ENCODE results near the gene MRPL40.

Gene MRPL40

DNA sequence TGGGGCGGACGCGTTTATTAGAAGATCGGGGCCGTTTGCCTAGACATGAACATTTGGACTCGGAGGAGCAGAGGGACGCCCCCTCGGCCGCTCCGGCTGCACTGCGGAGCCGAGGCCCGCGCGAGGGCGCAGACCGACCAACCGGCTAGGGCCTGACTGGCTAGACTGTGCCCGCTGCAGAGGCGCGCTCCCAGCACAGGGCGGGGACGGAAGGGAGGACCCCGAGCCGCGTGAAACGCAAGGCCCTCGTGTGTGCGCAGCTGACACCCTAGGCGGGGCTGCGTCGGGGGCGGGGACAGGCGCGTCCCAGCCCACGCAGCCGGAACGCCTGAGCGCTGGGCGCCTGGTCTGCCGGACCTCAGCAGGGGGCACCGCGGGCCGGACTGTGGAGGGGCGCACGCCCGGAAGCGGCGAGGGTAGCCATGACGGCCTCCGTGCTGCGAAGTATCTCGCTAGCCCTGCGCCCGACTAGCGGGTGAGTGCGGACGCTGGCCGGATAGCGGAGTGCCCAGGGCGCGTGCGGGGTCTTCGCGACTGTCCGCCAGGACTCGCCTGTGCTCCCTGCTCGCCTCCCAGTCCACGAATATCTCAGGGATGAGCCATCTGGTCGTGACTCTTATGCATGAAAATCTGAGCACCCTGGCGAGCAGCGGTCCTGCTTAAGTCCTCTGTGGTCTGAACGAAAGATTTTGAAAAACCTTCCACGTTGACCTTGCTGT is at the start of gene MRPL40:
Gene MRPL40, plus strand, starts transcription at position 413 of the 719 bp plus-strand sequence. Its CDS starts 10 bp downstream, at position 423.
- no peak for DNase-seq (ENCODE audit: low read depth)

DNA sequence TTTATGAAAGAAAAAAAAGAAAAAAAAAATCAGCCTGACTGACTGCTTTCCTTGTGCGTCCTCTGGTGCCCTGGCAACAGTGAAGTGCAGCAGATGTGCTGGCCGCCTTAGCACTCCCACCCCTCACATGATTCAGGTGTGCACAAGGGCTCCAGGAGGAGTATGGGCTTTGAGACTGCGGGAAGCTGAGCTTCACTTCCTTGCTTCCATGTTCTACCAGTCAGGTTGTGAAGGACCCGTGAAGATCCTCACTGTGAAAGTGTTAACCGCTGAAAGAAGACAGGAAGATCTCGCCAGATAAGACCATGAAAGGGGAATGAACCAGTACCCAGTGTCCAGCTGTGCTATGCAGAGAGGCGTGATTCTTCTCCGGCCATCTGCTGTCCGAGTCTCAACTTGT is 49.1 kb upstream of the MRPL40 start:
- no peak for DNase-seq (ENCODE audit: low read depth)

DNA sequence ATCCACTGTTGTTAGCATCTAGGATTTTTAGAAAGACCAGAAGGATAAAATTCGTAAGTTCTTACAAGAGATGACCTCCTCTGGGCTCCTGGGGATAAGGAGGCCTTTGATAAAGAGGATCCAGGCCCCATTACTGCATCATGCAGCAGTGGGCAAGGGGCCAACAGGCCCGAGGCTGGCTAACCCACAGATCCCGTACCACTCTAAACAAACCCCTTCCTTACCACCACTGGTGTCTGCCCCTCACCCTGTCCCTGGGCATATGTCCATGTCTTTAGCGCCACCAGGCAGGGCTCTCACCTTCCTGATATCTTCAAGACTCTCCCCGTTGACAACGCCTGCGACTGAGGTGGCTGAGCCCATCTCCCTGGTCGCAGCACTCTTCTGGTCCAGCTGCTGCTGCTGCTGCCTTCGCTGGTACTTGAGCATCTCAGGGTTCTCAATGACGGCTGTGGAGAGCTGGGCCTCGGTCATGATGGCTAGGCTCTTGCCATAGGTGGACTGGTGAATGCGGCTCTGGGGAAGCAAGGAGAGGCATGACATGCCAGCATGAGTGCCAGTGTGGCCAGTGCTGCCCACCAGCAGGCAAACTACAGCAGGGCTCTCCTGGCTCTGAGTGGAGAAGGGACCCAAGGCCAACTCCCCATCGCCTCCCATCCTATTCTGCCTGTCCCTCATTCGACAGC is 47.0 kb upstream of the MRPL40 start:
- DNase-seq (ENCODE audit: low read depth) = no peak

DNA sequence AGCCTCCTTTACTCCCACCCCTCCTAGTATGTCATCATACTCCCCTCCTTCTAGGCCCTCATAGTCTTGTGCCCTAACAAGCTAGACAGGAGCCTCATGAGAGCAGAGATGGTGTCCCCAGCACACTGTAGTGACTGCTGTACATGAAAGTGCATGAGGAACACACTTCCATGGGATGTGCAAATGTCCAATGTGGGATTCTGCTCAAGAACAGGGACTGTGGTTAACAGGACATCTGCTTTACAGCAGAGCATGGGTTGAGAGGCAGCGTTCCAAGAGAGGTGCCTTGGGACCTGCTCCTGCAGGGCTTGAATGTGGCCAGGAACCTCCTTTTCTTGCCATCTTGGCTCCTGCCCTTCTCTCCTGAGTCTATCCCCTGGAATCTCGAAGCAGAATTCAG is 46.1 kb upstream of the MRPL40 start:
- DNase-seq (ENCODE audit: low read depth) = no peak

DNA sequence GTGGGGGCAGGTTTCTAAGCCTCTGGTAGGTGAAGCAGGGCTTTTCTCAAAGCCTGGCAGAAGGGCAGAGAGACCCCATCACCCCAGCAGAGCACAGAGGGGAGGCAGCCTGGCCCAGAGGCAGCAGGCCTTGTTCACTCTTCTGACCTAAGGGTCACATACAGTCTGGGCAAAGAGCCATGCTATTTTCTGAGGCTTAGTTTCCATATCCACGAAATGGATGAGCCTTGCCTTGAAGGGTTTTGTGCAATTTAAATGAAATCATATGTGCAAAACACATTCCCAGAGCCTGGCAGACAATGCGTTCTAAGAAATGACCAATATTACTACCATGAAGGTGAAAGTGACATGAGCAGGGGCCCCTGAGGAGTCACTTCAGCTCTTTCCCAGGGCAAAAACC is 45.3 kb upstream of the MRPL40 start:
- DNase-seq (ENCODE audit: low read depth) = no peak

DNA sequence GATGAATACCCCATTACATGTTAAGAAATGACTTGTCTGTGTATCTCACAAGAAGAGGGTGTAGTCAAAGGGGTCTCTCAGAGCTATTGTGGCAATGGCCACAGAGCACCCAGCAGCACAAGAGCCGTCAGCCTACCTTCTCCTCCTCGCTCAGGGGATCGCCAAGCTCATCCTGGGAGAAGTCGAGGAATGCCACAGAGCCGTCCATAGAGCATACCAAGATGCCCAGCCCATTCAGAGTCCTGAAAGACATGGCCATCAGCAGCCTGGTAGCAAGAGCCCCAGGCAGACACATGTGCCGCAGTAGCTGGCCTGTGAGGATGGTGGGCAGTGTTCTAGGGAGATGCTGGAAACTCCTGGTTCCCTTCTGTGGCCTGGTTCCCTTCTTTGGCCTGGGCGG is 44.8 kb upstream of the MRPL40 start:
- DNase-seq (ENCODE audit: low read depth) = no peak

DNA sequence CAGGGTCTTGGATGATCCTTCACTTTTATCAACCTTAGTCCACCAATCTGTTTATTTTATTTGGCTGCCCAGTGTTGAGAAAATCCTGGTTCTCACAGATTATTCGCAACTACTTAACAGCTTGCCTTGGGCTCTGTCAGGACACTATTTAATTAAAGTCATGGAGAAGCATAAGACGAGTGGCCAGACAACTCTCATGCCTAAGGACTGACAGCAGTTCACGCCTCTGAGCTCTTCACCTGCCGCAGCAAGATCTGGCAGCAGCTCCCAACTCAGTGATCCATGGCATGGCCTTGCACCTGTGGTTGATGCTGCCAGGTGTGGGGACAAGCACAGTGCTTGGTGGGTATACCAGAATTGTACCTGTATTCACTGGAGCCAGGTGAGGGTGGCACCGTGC is 38.6 kb upstream of the MRPL40 start:
- DNase-seq (ENCODE audit: low read depth) = no peak

DNA sequence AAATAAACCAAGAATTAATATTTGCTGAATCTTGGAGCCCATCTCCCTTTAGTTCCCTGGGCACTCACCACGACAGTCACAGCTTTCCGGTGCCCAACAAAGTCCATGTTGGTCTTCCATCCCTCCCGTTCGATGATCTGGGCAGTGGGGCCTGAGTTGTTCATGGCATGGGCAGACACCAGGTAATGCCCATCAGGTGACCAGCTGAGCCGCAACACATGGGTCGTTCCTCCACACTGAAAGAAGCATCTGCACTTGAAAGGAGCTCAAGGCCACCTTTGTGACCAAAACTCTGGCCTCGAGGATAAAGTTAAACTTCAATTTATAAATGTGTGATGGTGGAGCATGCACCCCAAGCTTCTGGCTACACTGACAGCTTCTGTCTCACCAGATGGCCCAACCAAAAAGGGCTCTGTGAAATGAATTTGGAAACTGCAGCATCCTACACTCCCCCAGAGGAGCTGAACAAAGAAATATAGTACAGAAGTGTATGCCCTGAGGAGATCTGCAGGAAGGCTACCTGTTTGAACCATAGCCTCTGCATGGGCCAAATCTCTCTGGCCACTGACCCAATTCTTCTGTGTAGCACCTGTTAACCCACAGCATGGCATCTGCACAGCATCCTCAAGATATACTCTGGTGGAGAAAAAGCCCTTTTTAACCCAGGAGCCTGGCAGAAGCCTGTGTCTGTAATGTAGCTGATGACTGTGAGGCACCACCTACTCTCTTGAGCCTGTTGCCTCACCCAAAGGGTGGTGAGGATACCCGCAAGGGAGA is 37.9 kb upstream of the MRPL40 start:
- no peak for DNase-seq (ENCODE audit: low read depth)

DNA sequence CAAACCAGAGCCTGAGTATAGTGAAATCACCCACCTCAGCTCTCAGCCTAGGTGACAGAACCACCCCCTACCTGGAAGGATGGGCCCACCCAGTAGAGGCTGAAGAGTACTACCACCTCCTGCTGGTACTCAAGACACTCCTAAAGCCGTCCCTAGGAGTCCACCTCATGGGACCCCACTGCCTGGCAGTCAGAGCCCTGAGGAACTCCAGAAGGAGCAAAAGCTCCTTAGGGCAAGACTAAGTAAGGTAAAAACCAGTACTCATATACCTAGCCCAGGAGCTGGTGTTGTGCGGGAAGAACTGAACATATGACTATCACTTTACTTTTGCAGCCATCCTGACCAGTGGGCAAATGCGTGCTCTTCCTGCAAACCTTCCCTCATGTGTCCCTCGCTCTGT is 37.1 kb upstream of the MRPL40 start:
- DNase-seq (ENCODE audit: low read depth) = no peak

DNA sequence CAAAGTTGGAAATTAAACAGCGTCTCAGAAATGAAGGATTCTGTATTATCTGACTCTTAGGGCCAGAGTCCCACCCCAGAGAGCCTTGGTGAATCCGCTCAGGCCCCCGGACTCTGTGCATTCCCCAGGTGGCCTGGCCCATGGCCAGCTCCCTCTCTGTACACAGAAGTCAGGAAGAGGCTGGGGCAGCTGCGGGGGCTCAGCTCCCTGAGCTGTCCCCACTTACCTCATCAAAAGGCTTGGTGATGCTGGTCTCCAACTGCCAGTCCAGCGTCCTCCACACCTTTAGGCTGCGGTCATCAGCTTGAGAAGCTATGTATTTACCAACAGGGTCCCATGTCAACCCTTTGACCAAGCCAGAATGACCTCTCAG is 35.8 kb upstream of the MRPL40 start:
- DNase-seq (ENCODE audit: low read depth) = no peak

DNA sequence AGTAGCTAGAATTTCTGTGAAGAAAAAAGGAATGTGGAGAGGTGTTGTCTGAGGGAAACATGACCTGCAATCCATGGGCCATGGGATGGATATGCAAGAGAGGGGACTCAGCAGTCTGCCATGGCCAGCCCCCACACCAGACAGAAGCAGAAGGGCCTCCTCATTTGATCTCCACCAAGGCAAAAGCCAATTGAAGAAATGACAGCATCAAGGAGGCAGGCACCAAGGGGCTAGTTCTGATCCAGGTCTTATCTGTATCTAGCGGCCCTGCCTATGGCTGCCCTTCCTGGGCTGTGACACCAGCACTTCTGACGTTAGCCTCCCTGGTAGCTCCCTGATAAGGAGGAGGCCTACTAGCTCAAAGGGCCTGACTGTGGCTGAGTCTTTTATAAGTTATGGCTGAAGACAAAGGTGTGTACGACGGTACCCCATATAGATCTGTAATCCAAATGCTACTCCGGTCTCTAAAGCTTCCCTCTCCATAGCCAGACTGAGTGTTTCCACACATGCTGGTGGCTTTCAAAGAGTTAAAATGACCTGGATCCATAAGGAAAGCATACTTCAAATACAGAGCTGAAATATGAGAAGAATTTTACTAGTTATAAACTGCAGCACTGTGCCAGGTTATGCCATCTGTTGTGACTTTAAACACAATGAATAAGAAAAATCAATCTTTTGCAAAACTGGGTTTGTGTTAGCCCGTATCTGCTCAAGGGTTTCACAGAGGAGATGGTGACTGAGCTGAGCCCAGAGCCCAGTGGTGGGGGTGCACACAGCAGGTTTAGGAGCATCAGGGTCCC is 35.2 kb upstream of the MRPL40 start:
- no peak for DNase-seq (ENCODE audit: low read depth)

DNA sequence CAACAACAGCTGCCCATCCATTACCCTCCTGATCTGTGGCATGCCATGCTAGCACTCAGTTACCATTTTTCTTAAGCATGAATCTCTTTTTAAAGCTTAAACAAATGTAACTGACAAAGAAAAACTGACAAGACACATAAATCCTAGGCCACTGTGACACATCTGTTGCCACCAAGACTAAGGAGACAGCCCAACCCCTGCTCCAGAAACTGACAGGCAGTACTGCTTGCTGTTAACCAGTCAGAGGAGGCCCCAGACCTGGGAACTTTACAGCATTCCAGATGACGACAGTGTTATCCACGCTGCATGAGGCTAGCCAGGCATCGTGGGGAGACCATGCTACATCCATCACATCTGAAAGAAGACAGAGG is 34.6 kb upstream of the MRPL40 start:
- no peak for DNase-seq (ENCODE audit: low read depth)

DNA sequence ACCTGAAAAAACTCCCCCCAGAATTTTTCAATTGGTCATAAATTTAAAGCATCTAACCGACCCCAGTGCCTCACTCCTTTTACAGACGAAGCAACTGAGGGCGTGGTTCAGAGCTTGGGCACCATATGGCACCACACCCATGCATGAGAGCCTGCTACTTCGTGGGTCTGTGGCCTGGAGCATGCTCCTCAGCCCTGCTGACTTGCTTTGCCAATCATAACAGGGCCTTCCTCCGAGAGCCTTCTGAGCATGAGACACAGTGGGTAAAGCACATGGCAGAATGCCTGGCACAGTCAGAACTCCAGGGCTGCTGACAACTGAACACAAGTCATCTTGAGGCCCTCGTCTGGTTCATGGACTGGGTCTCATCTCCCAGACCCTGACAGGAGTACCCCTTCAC is 34.1 kb upstream of the MRPL40 start:
- DNase-seq (ENCODE audit: low read depth) = no peak

DNA sequence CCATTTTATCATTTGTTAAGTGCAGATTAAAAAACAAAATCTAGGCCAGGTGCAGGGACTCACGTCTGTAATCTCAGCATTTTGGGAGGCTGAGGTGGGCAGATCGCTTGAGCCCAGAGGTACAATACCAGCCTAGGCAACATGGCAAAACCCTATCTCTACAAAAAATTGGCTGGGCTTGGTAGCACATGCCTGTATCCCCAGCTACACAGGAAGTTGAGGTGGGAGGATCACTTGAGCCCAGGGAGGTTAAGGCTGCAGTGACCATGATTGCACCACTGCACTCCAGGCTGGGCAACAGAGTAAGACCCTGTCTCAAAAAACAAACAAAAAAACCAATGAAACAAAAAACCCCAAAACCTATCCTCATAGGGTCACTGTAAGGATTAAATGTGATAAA is 33.7 kb upstream of the MRPL40 start:
- no peak for DNase-seq (ENCODE audit: low read depth)

DNA sequence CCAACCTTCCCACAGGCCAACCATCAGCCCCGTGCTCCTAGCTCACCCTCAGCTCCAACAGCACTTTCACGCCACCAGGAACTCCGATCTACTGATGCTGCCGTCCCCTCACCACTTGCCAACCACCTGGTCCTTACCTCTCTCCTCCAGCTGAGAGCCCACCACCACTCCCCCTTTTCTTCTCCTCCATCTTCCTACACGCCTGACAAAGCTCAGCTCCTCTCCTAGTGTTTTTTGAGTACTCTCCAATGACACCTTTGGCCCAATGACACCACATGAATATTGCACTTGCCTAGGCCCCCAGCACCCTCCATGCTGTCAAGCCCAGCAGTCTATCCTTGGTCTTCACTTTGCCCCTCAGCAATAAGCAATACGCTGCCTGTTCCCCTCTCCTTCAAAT is 31.5 kb upstream of the MRPL40 start:
- no peak for DNase-seq (ENCODE audit: low read depth)

DNA sequence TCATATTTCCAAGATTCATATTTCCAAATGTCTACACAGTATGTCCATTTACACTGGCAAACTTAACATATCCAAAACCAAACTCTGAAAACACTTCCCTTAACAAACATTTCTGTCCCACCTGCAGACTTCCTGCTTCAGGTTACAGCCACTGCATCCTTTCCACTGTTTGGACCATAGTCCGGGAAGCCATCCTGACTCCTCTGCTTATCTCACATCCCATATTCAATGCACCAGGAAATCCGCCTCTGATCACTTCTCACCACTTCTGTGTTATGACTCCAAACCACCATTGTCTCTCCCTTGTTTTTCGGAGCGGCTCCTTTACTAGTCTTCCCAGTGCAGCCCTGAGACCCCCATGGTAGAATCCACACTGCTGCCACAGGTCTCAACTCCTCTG is 30.9 kb upstream of the MRPL40 start:
- DNase-seq (ENCODE audit: low read depth) = no peak

DNA sequence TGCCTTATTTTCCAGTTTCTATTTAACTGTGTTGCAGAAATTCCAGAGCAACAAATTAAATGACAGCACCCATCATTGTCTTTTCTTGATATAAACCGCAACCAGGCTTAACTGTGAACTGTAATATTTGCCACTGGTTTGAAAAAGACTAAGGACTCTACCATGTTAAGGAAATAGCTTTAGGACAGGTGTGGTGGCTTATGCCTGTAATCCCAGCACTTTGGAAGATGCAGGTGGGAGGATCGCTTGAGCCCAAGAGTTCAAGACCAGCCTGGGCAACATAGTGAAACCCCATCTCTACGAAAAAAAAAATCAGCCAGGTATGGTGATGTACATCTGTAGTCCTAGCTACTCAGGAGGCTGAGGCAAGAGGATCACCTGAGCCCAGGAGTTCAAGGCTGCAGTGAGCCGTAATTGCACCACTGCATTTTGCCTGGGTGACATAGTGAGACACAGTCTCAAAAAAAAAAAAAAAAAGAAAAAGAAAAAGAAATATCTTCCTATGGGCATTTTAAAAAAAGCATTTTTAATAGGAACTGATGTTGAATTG is 29.6 kb upstream of the MRPL40 start:
- DNase-seq (ENCODE audit: low read depth) = no peak

DNA sequence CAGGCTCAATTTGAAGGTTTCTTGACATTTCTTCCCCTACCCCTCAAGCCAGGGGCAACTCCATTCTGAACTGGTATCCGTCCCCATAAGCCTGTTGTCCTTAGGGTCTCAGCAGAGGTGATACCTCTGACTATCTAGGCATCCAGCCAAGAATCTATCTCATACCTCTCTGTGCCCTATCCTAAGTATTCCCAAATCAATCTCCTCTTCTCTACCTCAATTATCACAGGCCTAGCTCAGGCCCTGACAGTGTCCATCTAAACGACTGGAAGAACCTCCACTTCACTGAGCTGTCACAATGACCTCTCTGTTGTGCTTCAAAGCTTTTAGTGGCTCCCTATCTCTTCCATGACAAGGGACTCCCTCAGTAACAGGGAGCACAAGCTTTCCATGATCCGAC is 27.7 kb upstream of the MRPL40 start:
- no peak for DNase-seq (ENCODE audit: low read depth)

DNA sequence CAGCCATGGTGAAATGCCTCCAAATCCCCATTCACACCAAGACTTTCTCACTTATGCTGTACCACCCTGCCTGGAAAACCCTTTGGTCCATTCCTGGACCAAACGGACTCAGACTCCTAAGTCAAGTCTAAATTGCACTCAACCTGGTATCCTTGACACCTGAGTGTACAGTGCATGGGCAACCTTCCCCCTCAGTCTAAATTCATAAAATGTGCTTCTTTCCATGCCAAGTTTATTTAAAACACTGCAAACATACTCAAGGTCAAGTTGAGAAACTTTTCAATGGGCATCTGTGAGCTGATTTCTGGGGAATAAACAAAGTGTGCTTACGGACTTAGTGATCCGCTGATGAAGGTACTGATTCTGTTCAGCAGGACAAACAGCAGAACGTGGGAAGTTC is 27.2 kb upstream of the MRPL40 start:
- no peak for DNase-seq (ENCODE audit: low read depth)

DNA sequence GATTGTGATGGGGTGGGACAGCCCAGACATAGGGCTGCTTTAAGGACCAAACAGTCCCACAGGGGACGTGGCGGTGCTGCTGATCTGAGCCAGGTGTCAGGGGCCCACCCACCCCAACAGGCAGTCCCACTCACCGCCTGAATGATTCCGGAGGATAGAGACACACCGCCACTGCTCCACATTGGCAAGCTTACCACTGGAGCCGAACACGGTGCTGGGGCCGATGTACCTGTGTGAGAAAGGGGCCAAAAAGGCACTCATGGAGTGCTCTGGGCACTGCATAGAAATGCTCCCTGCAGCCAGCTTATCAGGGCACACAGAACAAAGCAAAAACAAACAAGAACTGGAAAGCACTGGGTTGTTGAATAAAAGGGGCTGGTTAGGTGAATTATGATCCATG is 26.7 kb upstream of the MRPL40 start:
- no peak for DNase-seq (ENCODE audit: low read depth)

DNA sequence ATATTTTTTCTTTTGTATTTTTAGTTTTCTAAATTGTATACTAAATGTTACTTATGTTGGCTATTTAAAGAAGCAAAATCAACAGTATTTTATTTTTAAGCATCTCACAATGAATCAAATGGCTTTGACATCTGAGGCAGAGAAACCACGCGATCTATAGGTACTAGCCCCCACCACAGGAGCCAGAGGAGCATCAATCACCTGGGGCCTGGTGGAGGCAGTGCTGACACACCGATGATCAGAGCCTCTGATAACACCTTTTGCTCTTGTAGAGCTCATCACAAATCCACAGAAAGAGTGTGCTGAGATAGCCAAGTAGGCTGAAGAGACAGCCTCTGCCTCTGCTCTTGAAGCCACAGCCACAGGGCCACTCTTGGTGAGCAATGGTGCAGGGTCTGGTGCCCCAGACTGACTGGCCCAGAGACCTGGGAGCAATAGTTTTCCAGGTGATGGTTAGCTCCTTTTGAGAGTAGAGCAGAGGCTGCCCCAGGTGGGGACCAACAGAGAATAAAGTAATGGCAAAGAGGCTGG is 26.0 kb upstream of the MRPL40 start:
- DNase-seq (ENCODE audit: low read depth) = no peak

DNA sequence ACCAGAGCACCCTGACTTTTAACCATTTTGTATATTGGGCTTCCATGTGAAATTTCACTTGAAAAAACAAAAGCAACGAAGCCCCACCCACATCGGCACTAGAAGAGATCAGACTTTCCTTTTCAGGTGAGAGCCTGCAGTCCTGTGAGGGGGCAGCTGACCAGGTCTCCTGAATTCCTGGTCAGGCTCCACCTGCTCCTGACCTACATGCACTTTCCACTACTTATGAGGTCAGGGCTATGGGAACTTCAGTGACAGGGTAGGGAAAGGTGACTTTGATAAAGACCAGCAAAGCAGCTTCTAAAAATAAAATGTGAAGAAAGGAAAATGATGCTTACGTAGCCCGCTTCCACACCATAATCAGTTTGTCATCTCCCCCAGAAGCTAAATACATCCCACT is 25.5 kb upstream of the MRPL40 start:
- no peak for DNase-seq (ENCODE audit: low read depth)
